ENCODE measurements around the gene XIRP2.

XIRP2 gene

GRCh38 chr2:167292430-167293171 is 404.3 kb downstream of the XIRP2 start, which contains the start of gene B3GALT1:
Gene B3GALT1 (plus strand): TSS chr2:167293001.
- peak; percentile 99 for DNase-seq (ENCODE audit: low spot score)

GRCh38 chr2:167293172-167293781 is 405.0 kb downstream of the XIRP2 start:
- DNase-seq (ENCODE audit: low spot score), result no peak

GRCh38 chr2:167293943-167294775 is 405.9 kb downstream of the XIRP2 start:
- peak; percentile 21 for DNase-seq (ENCODE audit: low spot score)

- peak; percentile 20 for DNase-seq (ENCODE audit: low spot score)
Measured at GRCh38 chr2:167294776-167295140, 406.5 kb downstream of the XIRP2 start.

- DNase-seq (ENCODE audit: low spot score), result no peak
Measured at GRCh38 chr2:167297292-167297691, 409.0 kb downstream of the XIRP2 start.

GRCh38 chr2:167298017-167298416 is 409.7 kb downstream of the XIRP2 start:
- DNase-seq (ENCODE audit: low spot score), result no peak

Data from GM03348 (cell line).